H9 (cell line): ENCODE results near the gene TMSB15B. TPM values are rescaled to one million over a fixed set of nuclear protein-coding genes. Genes with fewer than 3 reads are reported as not detected.
"Not testable (repeated sequence)": the region's sequence is repeated elsewhere in the genome, so short reads cannot be mapped to it uniquely, and the experiment has no call there.

ENCODE experiments used
- DNase-seq: peaks from one replicate; pipeline ENCODE4 v3.0.0-alpha.2; 2017
- H2AFZ ChIP-seq: one replicate; pipeline ENCODE4 v1.6.1; 2013; ENCODE audit warnings: mild to moderate bottlenecking, low read length, control low read depth, moderate library complexity
- H2AK5ac ChIP-seq: 2 replicates; pipeline ENCODE4 v1.6.1; 2013; ENCODE audit warnings: low read length, control low read depth, mixed read lengths; ENCODE audit not compliant: insufficient read length
- H2BK120ac ChIP-seq: one replicate; pipeline ENCODE4 v1.6.1; 2013; ENCODE audit warnings: low read depth, mild to moderate bottlenecking, low read length, control low read depth, inconsistent platforms; ENCODE audit not compliant: poor library complexity, severe bottlenecking
- H2BK12ac ChIP-seq: 2 replicates; pipeline ENCODE4 v1.6.1; 2013; ENCODE audit warnings: low read length, control low read depth, mixed read lengths, low read depth; ENCODE audit not compliant: insufficient read length
- H2BK15ac ChIP-seq: 2 replicates; pipeline ENCODE4 v1.6.1; 2013; ENCODE audit warnings: low read depth, low read length, control low read depth
- H2BK20ac ChIP-seq: one replicate; pipeline ENCODE4 v1.6.1; 2013; ENCODE audit warnings: low read depth, mild to moderate bottlenecking, low read length, control low read depth, inconsistent platforms; ENCODE audit not compliant: poor library complexity, severe bottlenecking
- H2BK5ac ChIP-seq: 2 replicates; pipeline ENCODE4 v1.6.1; 2013; ENCODE audit warnings: low read length, control low read depth, mixed read lengths; ENCODE audit not compliant: insufficient read length
- H3K14ac ChIP-seq: 2 replicates; pipeline ENCODE4 v1.6.1; 2013; ENCODE audit warnings: low read length, control low read depth; ENCODE audit not compliant: insufficient read depth
- H3K18ac ChIP-seq: 2 replicates; pipeline ENCODE4 v1.6.1; 2013; ENCODE audit warnings: low read depth, mild to moderate bottlenecking, mixed read lengths, low read length, control low read depth; ENCODE audit not compliant: insufficient read length
- H3K23ac ChIP-seq: 2 replicates; pipeline ENCODE4 v1.6.1; 2013; ENCODE audit warnings: low read length, control low read depth, mixed read lengths, low read depth; ENCODE audit not compliant: insufficient read length
- H3K23me2 ChIP-seq: 2 replicates; pipeline ENCODE4 v1.6.1; 2013; ENCODE audit warnings: low read depth, mild to moderate bottlenecking, mixed read lengths, low read length, control low read depth; ENCODE audit not compliant: insufficient read length, poor library complexity, severe bottlenecking
- H3K27ac ChIP-seq: 2 replicates; pipeline ENCODE4 v1.5.1; 2013; ENCODE audit warnings: low read length, control low read depth, mixed read lengths, low read depth; ENCODE audit not compliant: insufficient read length
- H3K27me3 ChIP-seq: 2 replicates; pipeline ENCODE4 v1.6.1; 2013; ENCODE audit warnings: low read length, control low read depth, inconsistent platforms; ENCODE audit not compliant: insufficient read depth
- H3K4ac ChIP-seq: 2 replicates; pipeline ENCODE4 v1.6.1; 2013; ENCODE audit warnings: low read depth, mild to moderate bottlenecking, control low read depth, inconsistent platforms, low read length, moderate library complexity
- H3K4me1 ChIP-seq: 2 replicates; pipeline ENCODE4 v1.6.1; 2013; ENCODE audit warnings: low read length, control low read depth, inconsistent platforms; ENCODE audit not compliant: insufficient read depth
- H3K4me2 ChIP-seq: 2 replicates; pipeline ENCODE4 v1.6.1; 2013; ENCODE audit warnings: low read length, control low read depth, mixed read lengths; ENCODE audit not compliant: insufficient read length, insufficient read depth
- H3K56ac ChIP-seq: 2 replicates; pipeline ENCODE4 v1.6.1; 2013; ENCODE audit warnings: low read depth, mild to moderate bottlenecking, mixed read lengths, low read length, control low read depth; ENCODE audit not compliant: insufficient read length
- H3K79me1 ChIP-seq: 2 replicates; pipeline ENCODE4 v1.6.1; 2013; ENCODE audit warnings: low read depth, mild to moderate bottlenecking, moderate library complexity, low read length, control low read depth, inconsistent platforms; ENCODE audit not compliant: insufficient read depth, poor library complexity, severe bottlenecking
- H3K79me2 ChIP-seq: 2 replicates; pipeline ENCODE4 v1.6.1; 2013; ENCODE audit warnings: low read length, control low read depth, inconsistent platforms; ENCODE audit not compliant: insufficient read depth
- H3K9ac ChIP-seq: 2 replicates; pipeline ENCODE4 v1.6.1; 2013; ENCODE audit warnings: low read length, control low read depth, mixed read lengths; ENCODE audit not compliant: insufficient read length; ENCODE audit errors: extremely low read depth
- H3K9me3 ChIP-seq: one replicate; pipeline ENCODE4 v1.6.1; 2013; ENCODE audit warnings: low read depth, low read length, inconsistent platforms; ENCODE audit not compliant: control insufficient read depth
- H3T11ph ChIP-seq: one replicate; pipeline ENCODE4 v1.6.1; 2013; ENCODE audit warnings: mild to moderate bottlenecking, low read length, control low read depth, inconsistent platforms
- H4K20me1 ChIP-seq: one replicate; pipeline ENCODE4 v1.6.1; 2013; ENCODE audit not compliant: control insufficient read depth, insufficient read length, insufficient read depth
- H4K5ac ChIP-seq: 2 replicates; pipeline ENCODE4 v1.6.1; 2013; ENCODE audit warnings: low read depth, mild to moderate bottlenecking, mixed read lengths, low read length, control low read depth; ENCODE audit not compliant: insufficient read length
- H4K8ac ChIP-seq: replicated peaks from 2 replicates; pipeline ENCODE4 v1.6.1; 2013; ENCODE audit warnings: low read length, control low read depth, mixed read lengths, low read depth; ENCODE audit not compliant: insufficient read length
- H4K91ac ChIP-seq: 2 replicates; pipeline ENCODE4 v1.6.1; 2013; ENCODE audit warnings: low read depth, mild to moderate bottlenecking, moderate library complexity, mixed read lengths, low read length, control low read depth; ENCODE audit not compliant: insufficient read length
- H3K27ac Mint-ChIP-seq, 3 experiments: 2 replicates in 2 of 3; 3 replicates in 1 of 3; pipeline ENCODE4 v1.8.0; 2020 to 2021; ENCODE audit warnings: mixed read lengths in 3 of 3, mild to moderate bottlenecking in 1 of 3, moderate library complexity in 1 of 3
- H3K27me3 Mint-ChIP-seq: 2 replicates; pipeline ENCODE4 v1.8.0; 2021; ENCODE audit warnings: low read depth, mild to moderate bottlenecking, moderate library complexity, mixed read lengths
- H3K36me3 Mint-ChIP-seq, 3 experiments: 2 replicates in 2 of 3; 3 replicates in 1 of 3; pipeline ENCODE4 v1.8.0; 2020 to 2021; ENCODE audit warnings: low read depth in 3 of 3, mixed read lengths in 3 of 3; ENCODE audit not compliant: insufficient read depth in 1 of 3
- H3K4me1 Mint-ChIP-seq, 2 experiments: 2 replicates each; pipeline ENCODE4 v1.8.0; 2020; ENCODE audit warnings: mixed read lengths in 2 of 2
- H3K4me3 Mint-ChIP-seq, 2 experiments: 2 replicates in 1 of 2; 3 replicates in 1 of 2; pipeline ENCODE4 v1.8.0; 2020 to 2021; ENCODE audit warnings: mild to moderate bottlenecking in 2 of 2, mixed read lengths in 2 of 2, moderate library complexity in 1 of 2
- H3K9me3 Mint-ChIP-seq, 2 experiments: 2 replicates in 1 of 2; 3 replicates in 1 of 2; pipeline ENCODE4 v1.8.0; 2020; ENCODE audit warnings: mild to moderate bottlenecking in 2 of 2, mixed read lengths in 2 of 2, moderate library complexity in 1 of 2
- WGBS: extraction: QIAGEN DNeasy Blood & Tissue Kit; methylation state at CpG from one replicate; pipeline ENCODE4 v1.1.7; 2013; ENCODE audit warnings: missing lambda C conversion rate, low lambda C conversion rate, mixed read lengths; ENCODE audit not compliant: insufficient read length; ENCODE audit errors: extremely low coverage; 5-methylcytosine and 5-hydroxymethylcytosine counted together
- long read RNA-seq: library from polyadenylated mRNA; unstranded; transcript quantifications from one replicate; pipeline ENCODE4 v2.0.0, GENCODE V29; 2020
- total RNA-seq: library from RNA; stranded (reverse); gene quantifications from 2 replicates; pipeline ENCODE4 v1.2.1, GENCODE V29; 2021

Gene TMSB15B
- total RNA-seq, result 9.6 and 11.1 TPM in 2 replicates
- long read RNA-seq, partial matches to known transcripts, result 0 of 1 reads
- long read RNA-seq, other reads (novel, unspliced or antisense), result 0 of 1 reads

GRCh38 chrX:103962411-103963278, at the start of gene TMSB15B:
TSS of gene TMSB15B (plus strand) at chrX:103962627.
- H2BK5ac ChIP-seq, H3K9ac ChIP-seq, H2BK120ac ChIP-seq, H4K20me1 ChIP-seq, H3K18ac ChIP-seq, H3K27ac Mint-ChIP-seq, H3K23ac ChIP-seq, H4K5ac ChIP-seq, H2BK15ac ChIP-seq, H3K27me3 Mint-ChIP-seq, H3K9me3 Mint-ChIP-seq, H3K4ac ChIP-seq, H3K56ac ChIP-seq, DNase-seq, H3K36me3 Mint-ChIP-seq, H3K4me1 Mint-ChIP-seq, H3K4me2 ChIP-seq, H2AFZ ChIP-seq, H2BK20ac ChIP-seq, H3K4me3 Mint-ChIP-seq, H3K27ac ChIP-seq, H3K27me3 ChIP-seq, H3K79me1 ChIP-seq, H3T11ph ChIP-seq, H3K14ac ChIP-seq, H2AK5ac ChIP-seq, H3K79me2 ChIP-seq, H3K4me1 ChIP-seq, H3K9me3 ChIP-seq, H4K91ac ChIP-seq, H2BK12ac ChIP-seq, H3K23me2 ChIP-seq, H4K8ac ChIP-seq: not testable (repeated sequence)
- no CpG with 5 or more reads among the region's 55 CpGs for WGBS
